Measurements from ENCODE around the gene COL4A2.

Gene COL4A2

GRCh38 chr13:110403315-110403714 lies 96.2 kb downstream of the COL4A2 start:
- no peak for DNase-seq

- DNase-seq = no peak
Observed at GRCh38 chr13:110403721-110404120, 96.6 kb downstream of the COL4A2 start.

- DNase-seq = no peak
Observed at GRCh38 chr13:110404321-110404720, 97.2 kb downstream of the COL4A2 start.

- no peak for DNase-seq
Observed at GRCh38 chr13:110405597-110406450, 98.7 kb downstream of the COL4A2 start.

- DNase-seq = no peak
Observed at GRCh38 chr13:110407021-110407420, 99.9 kb downstream of the COL4A2 start.

GRCh38 chr13:110407531-110407930 lies 100.4 kb downstream of the COL4A2 start:
- no peak for DNase-seq

- no peak for DNase-seq
Observed at GRCh38 chr13:110408286-110408685, 101.2 kb downstream of the COL4A2 start.

GRCh38 chr13:110409581-110409992 lies 102.5 kb downstream of the COL4A2 start:
- DNase-seq = no peak

GRCh38 chr13:110410000-110410399 lies 102.9 kb downstream of the COL4A2 start:
- DNase-seq = no peak

GRCh38 chr13:110410936-110411687 lies 104.0 kb downstream of the COL4A2 start:
- peak; percentile 68 for DNase-seq

GRCh38 chr13:110411688-110412059 lies 104.6 kb downstream of the COL4A2 start:
- no peak for DNase-seq

- peak; percentile 70 for DNase-seq
Observed at GRCh38 chr13:110412132-110412914, 105.2 kb downstream of the COL4A2 start.

- no peak for DNase-seq
Observed at GRCh38 chr13:110413016-110413675, 106.1 kb downstream of the COL4A2 start.

- no peak for DNase-seq
Observed at GRCh38 chr13:110413676-110414040, 106.6 kb downstream of the COL4A2 start.

GRCh38 chr13:110414283-110414682 lies 107.2 kb downstream of the COL4A2 start:
- no peak for DNase-seq

- no peak for DNase-seq
Observed at GRCh38 chr13:110414931-110415330, 107.8 kb downstream of the COL4A2 start.

- DNase-seq = no peak
Observed at GRCh38 chr13:110415669-110416068, 108.6 kb downstream of the COL4A2 start.

GRCh38 chr13:110416131-110417025 lies 109.3 kb downstream of the COL4A2 start:
- no peak for DNase-seq

GRCh38 chr13:110418944-110419343 lies 111.9 kb downstream of the COL4A2 start:
- no peak for DNase-seq

GRCh38 chr13:110419381-110419791 lies 112.3 kb downstream of the COL4A2 start:
- DNase-seq = no peak

GRCh38 chr13:110419946-110420345 lies 112.9 kb downstream of the COL4A2 start:
- DNase-seq = no peak

Data from right kidney (tissue), 1 donor.